ENCODE results near the gene ZNF277. TPM values are rescaled to one million over a fixed set of nuclear protein-coding genes. Genes with fewer than 3 reads are reported as not detected.

The ZNF277 gene
- total RNA-seq, 1 donor from 2014 or later = 58.2 TPM

- FAIRE-seq = no peak
- peak overlapping the region; percentile 80 for H3K4me3 ChIP-seq (ENCODE audit: low read depth, low read length)
- TF ChIP-seq CTCF (IDR thresholded peaks at IDR 0.05; ENCODE audit: insufficient read depth, low read length, severe bottlenecking) = no peak
- peak; percentile 33 for DNase-seq (ENCODE audit: low read depth)
- no peaks in the 10 kb centered on the region for H3K27me3 ChIP-seq (ENCODE audit: control insufficient read depth, insufficient read depth, low read length)
- H3K36me3 ChIP-seq (ENCODE audit: control insufficient read depth, insufficient read depth, low read length) = no peaks in the 10 kb centered on the region
These were observed 905 bp upstream of the ZNF277 start for GRCh38 chr7:112205343-112206237.

- Histone ChIP-seq H3K36me3 (ENCODE audit: control insufficient read depth, insufficient read depth, low read length) (no peaks in the 10 kb centered on the region), H3K27me3 (ENCODE audit: control insufficient read depth, insufficient read depth, low read length) (no peaks in the 10 kb centered on the region), H3K4me3 (ENCODE audit: low read depth, low read length) (peak overlapping the region; percentile 80)
- TF ChIP-seq CTCF (IDR thresholded peaks at IDR 0.05; ENCODE audit: insufficient read depth, low read length, severe bottlenecking) = no peak
- DNase-seq (ENCODE audit: low read depth) (no peak), FAIRE-seq (no peak)
These were observed 597 bp downstream of the ZNF277 start for GRCh38 chr7:112206991-112207592.

- DNase-seq (ENCODE audit: low read depth) (no peak), FAIRE-seq (no peak)
- TF ChIP-seq CTCF (IDR thresholded peaks at IDR 0.05; ENCODE audit: insufficient read depth, low read length, severe bottlenecking) = no peak
- Histone ChIP-seq H3K4me3 (ENCODE audit: low read depth, low read length) (peak overlapping the region; percentile 80), H3K36me3 (ENCODE audit: control insufficient read depth, insufficient read depth, low read length) (no peaks in the 10 kb centered on the region), H3K27me3 (ENCODE audit: control insufficient read depth, insufficient read depth, low read length) (no peaks in the 10 kb centered on the region)
These were observed 1.3 kb downstream of the ZNF277 start for GRCh38 chr7:112207765-112208164.

GRCh38 chr7:112211348-112211907 lies 4.9 kb downstream of the ZNF277 start:
- TF ChIP-seq CTCF (IDR thresholded peaks at IDR 0.05; ENCODE audit: insufficient read depth, low read length, severe bottlenecking) = no peak
- DNase-seq (ENCODE audit: low read depth) = peak; percentile 57
- Histone ChIP-seq H3K27me3 (ENCODE audit: control insufficient read depth, insufficient read depth, low read length) (no peaks in the 10 kb centered on the region), H3K4me3 (ENCODE audit: low read depth, low read length) (no peak overlapping the region), H3K36me3 (ENCODE audit: control insufficient read depth, insufficient read depth, low read length) (no peaks in the 10 kb centered on the region)
- no peak for FAIRE-seq

- Histone ChIP-seq H3K4me3 (ENCODE audit: low read depth, low read length) (no peak overlapping the region), H3K36me3 (ENCODE audit: control insufficient read depth, insufficient read depth, low read length) (no peaks in the 10 kb centered on the region), H3K27me3 (ENCODE audit: control insufficient read depth, insufficient read depth, low read length) (no peaks in the 10 kb centered on the region)
- FAIRE-seq (no peak), DNase-seq (ENCODE audit: low read depth) (no peak)
- no peak for TF ChIP-seq CTCF (IDR thresholded peaks at IDR 0.05; ENCODE audit: insufficient read depth, low read length, severe bottlenecking)
These were observed 6.1 kb downstream of the ZNF277 start for GRCh38 chr7:112212571-112212970.
